HEK293 (cell line): Measurements from ENCODE around the gene CALHM3.

Experiments used
- CTCF ChIA-PET: fragments of 350-600 bp; formaldehyde crosslinking; extraction: SDS; loops from one replicate; lab custom pipeline; 2021; ENCODE audit warnings: antibody characterized with exemption; lab: Yijun Ruan, JAX
- POLR2A ChIA-PET: fragments of 300-600 bp; formaldehyde crosslinking; extraction: SDS; loops from one replicate; lab custom pipeline; 2020; ENCODE audit warnings: antibody characterized with exemption, inconsistent platforms; lab: Yijun Ruan, JAX
- H3K27ac ChIP-seq: fragments of 200-500 bp; sonication (Bioruptor generic); 2 replicates; pipeline ENCODE4 v1.5.1; 2014; ENCODE audit warnings: low read depth, low read length, control low read depth, inconsistent platforms; ENCODE audit errors: extremely low read depth
- H3K36me3 ChIP-seq, 2 experiments: fragments of 200-500 bp in 1 of 2; sonication (Bioruptor generic) in 1 of 2; 1 replicate in 1 of 2; 2 replicates in 1 of 2; pipeline ENCODE4 v1.5.1; 2014 to 2017; ENCODE audit warnings: inconsistent platforms in 2 of 2, low read length in 2 of 2; ENCODE audit not compliant: control insufficient read depth in 2 of 2, insufficient read depth in 1 of 2
- H3K4me1 ChIP-seq: fragments of 200-500 bp; sonication (Bioruptor generic); 2 replicates; pipeline ENCODE4 v1.5.1; 2014; ENCODE audit warnings: mild to moderate bottlenecking, low read length, inconsistent platforms; ENCODE audit not compliant: control insufficient read depth, insufficient read depth
- H3K4me3 ChIP-seq: 2 replicates; pipeline ENCODE4 v1.5.1; 2011; ENCODE audit warnings: low read depth, mild to moderate bottlenecking, control low read depth, low read length, moderate library complexity
- H3K9me3 ChIP-seq: fragments of 200-500 bp; sonication (Bioruptor generic); 2 replicates; pipeline ENCODE4 v1.5.1; 2014; ENCODE audit warnings: low read depth, low read length, inconsistent platforms; ENCODE audit not compliant: control insufficient read depth, insufficient read depth
- GLIS1 ChIP-seq: fragments of 450-650 bp; formaldehyde crosslinking; IDR thresholded peaks from 2 replicates; pipeline ENCODE4 v1.5.1; 2016; ENCODE audit warnings: missing biosample characterization, missing genetic modification characterization
- KLF16 ChIP-seq: fragments of 450-650 bp; formaldehyde crosslinking; IDR thresholded peaks from 2 replicates; pipeline ENCODE4 v1.5.1; 2017; ENCODE audit warnings: missing biosample characterization, missing genetic modification characterization
- MEIS1 ChIP-seq: sonication (generic); formaldehyde crosslinking; IDR thresholded peaks from 2 replicates; pipeline ENCODE4 v1.8.1; 2022; ENCODE audit warnings: missing genetic modification reagents, mild to moderate bottlenecking, borderline replicate concordance
- TRIM28 ChIP-seq: IDR thresholded peaks from 2 replicates; pipeline ENCODE4 v1.6.1; 2011; ENCODE audit warnings: low read length, control low read depth, borderline replicate concordance
- ZBTB11 ChIP-seq: fragments of 450-650 bp; formaldehyde crosslinking; conservative IDR thresholded peaks from 2 replicates; pipeline ENCODE4 v1.5.1; 2016; ENCODE audit warnings: low read depth, missing biosample characterization, missing genetic modification characterization
- ZBTB17 ChIP-seq: fragments of 450-650 bp; formaldehyde crosslinking; IDR thresholded peaks from 2 replicates; pipeline ENCODE4 v1.5.1; 2016; ENCODE audit warnings: missing biosample characterization, missing genetic modification characterization
- ZNF266 ChIP-seq: fragments of 450-650 bp; formaldehyde crosslinking; IDR thresholded peaks from 2 replicates; pipeline ENCODE4 v1.5.1; 2016; ENCODE audit warnings: missing biosample characterization, missing genetic modification characterization, low read depth
- ZNF426 ChIP-seq: fragments of 450-650 bp; formaldehyde crosslinking; IDR thresholded peaks from 2 replicates; pipeline ENCODE4 v1.5.1; 2017; ENCODE audit warnings: missing biosample characterization, missing genetic modification characterization, mild to moderate bottlenecking, inconsistent platforms, moderate library complexity
- ZNF501 ChIP-seq: fragments of 450-650 bp; formaldehyde crosslinking; IDR thresholded peaks from 2 replicates; pipeline ENCODE4 v1.5.1; 2016; ENCODE audit warnings: missing biosample characterization, missing genetic modification characterization
- ZNF571 ChIP-seq: fragments of 450-650 bp; formaldehyde crosslinking; IDR thresholded peaks from 2 replicates; pipeline ENCODE4 v1.5.0; 2017; ENCODE audit warnings: missing biosample characterization, missing genetic modification characterization
- ZNF747 ChIP-seq: fragments of 450-650 bp; formaldehyde crosslinking; IDR thresholded peaks from 2 replicates; pipeline ENCODE4 v1.5.1; 2016; ENCODE audit warnings: missing biosample characterization, missing genetic modification characterization
- ZNF776 ChIP-seq: fragments of 450-650 bp; formaldehyde crosslinking; IDR thresholded peaks from 2 replicates; pipeline ENCODE4 v1.5.0; 2017; ENCODE audit warnings: missing biosample characterization, missing genetic modification characterization, borderline replicate concordance
- ZNF785 ChIP-seq: fragments of 450-650 bp; formaldehyde crosslinking; IDR thresholded peaks from 2 replicates; pipeline ENCODE4 v1.5.1; 2016; ENCODE audit warnings: missing biosample characterization, missing genetic modification characterization
- ZSCAN18 ChIP-seq: fragments of 450-650 bp; formaldehyde crosslinking; IDR thresholded peaks from 2 replicates; pipeline ENCODE4 v1.5.1; 2016; ENCODE audit warnings: missing biosample characterization, missing genetic modification characterization

The CALHM3 gene

DNA sequence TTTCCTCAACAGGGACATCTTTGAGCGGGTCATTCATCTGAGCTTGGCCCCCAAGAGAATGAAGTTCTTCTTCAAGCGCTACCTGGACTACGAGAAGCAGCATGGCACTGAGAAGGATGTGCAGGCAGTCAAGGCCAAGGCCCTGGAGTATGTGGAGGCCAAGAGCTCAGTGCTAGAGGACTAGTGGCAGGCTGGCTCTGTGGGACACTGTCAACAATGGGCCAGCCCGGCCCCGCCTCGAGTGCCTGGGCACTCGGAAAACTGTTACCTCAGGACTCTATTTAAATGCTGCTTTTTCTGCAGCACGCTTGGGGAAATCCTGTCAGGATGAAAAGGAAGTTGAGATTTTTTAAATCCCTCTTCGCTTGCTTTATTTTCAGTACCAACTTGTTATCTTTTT is 33.7 kb downstream of the CALHM3 start:
- POLR2A ChIA-PET = interaction anchor here (0.5 kb wide), 1 partner anchor 16 kb away, joined by 3 read pairs; no protein-coding TSS in a partner anchor
- H3K4me3 ChIP-seq = no peak overlapping the region
- peaks cover 16 to 92% of the 10 kb centered on the region in 2 experiments; a peak in 2 of 3 replicates for H3K36me3 ChIP-seq
- no peak overlapping the region for H3K27ac ChIP-seq
- H3K4me1 ChIP-seq = no peaks in the 10 kb centered on the region
- CTCF ChIA-PET = interaction anchor here (0.7 kb wide), 1 partner anchor 29 kb away, joined by 3 read pairs; no protein-coding TSS in a partner anchor
- no peaks in the 10 kb centered on the region for H3K9me3 ChIP-seq
- TF ChIP-seq ZNF501 (tag by site-specific recombination) = no peak
- TF ChIP-seq ZBTB11 (tag by site-specific recombination) = no peak
- no peak for TF ChIP-seq KLF16 (tag by site-specific recombination)
- TF ChIP-seq ZNF747 = no peak

DNA sequence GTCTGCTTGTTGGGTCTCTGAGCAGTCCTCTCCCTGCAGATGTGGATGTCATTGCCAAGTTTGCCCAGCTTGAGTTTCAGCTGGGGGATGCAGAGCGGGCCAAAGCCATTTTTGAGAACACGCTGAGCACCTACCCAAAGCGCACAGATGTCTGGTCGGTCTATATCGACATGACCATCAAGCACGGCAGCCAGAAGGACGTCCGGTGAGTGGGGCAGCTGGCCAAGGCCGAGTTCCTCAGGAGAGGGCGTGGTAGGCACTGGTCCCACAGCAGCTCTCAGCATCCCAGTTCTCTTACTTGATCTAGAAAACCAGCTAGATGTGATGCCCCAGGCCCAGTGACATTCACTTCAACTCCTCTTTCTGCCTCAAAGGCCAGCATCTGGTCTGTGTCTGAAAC is 34.6 kb downstream of the CALHM3 start:
- CTCF ChIA-PET = no interaction called here
- Histone ChIP-seq H3K27ac (no peak overlapping the region), H3K4me1 (no peaks in the 10 kb centered on the region), H3K9me3 (no peaks in the 10 kb centered on the region)
- TF ChIP-seq MEIS1 (CRISPR knock-in tag) (no peak), ZNF776 (no peak), ZNF785 (tag by site-specific recombination) (no peak), ZNF266 (tag by site-specific recombination) (no peak)
- TF ChIP-seq, all 188 proteins: peak for 0
- POLR2A ChIA-PET = interaction anchor here (0.6 kb wide), 1 partner anchor 19 kb away, joined by 4 read pairs; no protein-coding TSS in a partner anchor
- Histone ChIP-seq H3K36me3 (peaks cover 19 to 92% of the 10 kb centered on the region in 2 experiments; a peak in 2 of 3 replicates), H3K4me3 (no peak overlapping the region)

- Histone ChIP-seq H3K36me3 (peaks cover 22 to 90% of the 10 kb centered on the region in 2 experiments; a peak in 2 of 3 replicates), H3K4me1 (no peaks in the 10 kb centered on the region), H3K27ac (no peak overlapping the region), H3K4me3 (no peak overlapping the region), H3K9me3 (no peaks in the 10 kb centered on the region)
- ChIA-PET POLR2A (interaction anchor here (0.6 kb wide), 2 partner anchors 20 to 207 kb away, joined by 3 to 4 read pairs; no protein-coding TSS in a partner anchor), CTCF (interaction anchor here (1.1 kb wide), 1 partner anchor 42 kb away, joined by 4 read pairs; no protein-coding TSS in a partner anchor)
- TF ChIP-seq ZSCAN18 (tag by site-specific recombination) = no peak
These were observed 35.4 kb downstream of the CALHM3 start for GRCh38 chr10:103443475-103444185.

DNA sequence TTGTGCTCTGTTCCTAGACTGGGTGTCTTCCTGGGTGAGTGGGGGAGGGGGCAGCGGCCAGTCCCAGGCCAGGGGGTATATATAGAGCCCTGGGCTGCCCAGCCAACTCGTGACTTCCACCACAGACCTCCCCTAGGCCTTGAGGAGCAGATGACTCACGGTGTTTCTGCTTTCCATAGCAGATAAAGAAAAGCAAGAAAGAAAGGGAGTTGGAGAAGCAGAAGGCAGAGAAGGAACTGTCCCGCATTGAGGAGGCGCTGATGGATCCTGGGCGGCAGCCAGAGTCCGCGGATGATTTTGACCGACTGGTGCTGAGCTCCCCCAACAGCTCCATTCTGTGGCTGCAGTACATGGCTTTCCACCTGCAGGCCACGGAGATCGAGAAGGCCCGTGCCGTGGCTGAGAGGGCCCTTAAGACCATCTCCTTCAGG is 37.0 kb downstream of the CALHM3 start:
- TF ChIP-seq GLIS1 (tag by site-specific recombination) = peak; percentile 43
- TF ChIP-seq TRIM28 = no peak
- no peak for TF ChIP-seq ZNF571 (tag by site-specific recombination)
- TF ChIP-seq ZNF426 (tag by site-specific recombination) = no peak
- TF ChIP-seq ZBTB17 (tag by site-specific recombination) = no peak
- TF ChIP-seq, all 188 proteins: peak for 1
- H3K4me1 ChIP-seq = no peaks in the 10 kb centered on the region
- H3K36me3 ChIP-seq = peaks cover 29 to 94% of the 10 kb centered on the region in 2 experiments; a peak in 2 of 3 replicates
- ChIA-PET CTCF (interaction anchor here (1.0 kb wide), 1 partner anchor 26 kb away, joined by 4 read pairs; no protein-coding TSS in a partner anchor), POLR2A (no interaction called here)
- no peaks in the 10 kb centered on the region for H3K9me3 ChIP-seq
- H3K27ac ChIP-seq = no peak overlapping the region
- H3K4me3 ChIP-seq = no peak overlapping the region
